Upper lobe of left lung (tissue), 4 donors: Measurements from ENCODE around the gene NKAIN2.

Experiments used
- CTCF ChIP-seq, 6 experiments: fragments of 450-650 bp in 4 of 6; fragments of 200-600 bp in 2 of 6; sonication (generic) in 2 of 6; IDR thresholded peaks; one replicate each; pipeline ENCODE4 v1.5.1; 2016 to 2019; ENCODE audit warnings: antibody characterized with exemption in 6 of 6
- POLR2A ChIP-seq, 4 donors: fragments of 450-650 bp; IDR thresholded peaks; one replicate each; pipeline ENCODE4 v1.5.1; 2016 to 2017; ENCODE audit warnings: antibody characterized with exemption in 4 of 4, mild to moderate bottlenecking in 2 of 4

GRCh38 chr6:123940551-123940950, 136.9 kb downstream of the NKAIN2 start:
- no peak for TF ChIP-seq POLR2A (IDR thresholded peaks at IDR 0.05)
- no peak for TF ChIP-seq CTCF (IDR thresholded peaks at IDR 0.05)
